ENCODE measurements around the gene RUFY3. TPM values are rescaled to one million over a fixed set of nuclear protein-coding genes. Genes with fewer than 3 reads are reported as not detected.

The RUFY3 gene
- total RNA-seq, 1 experiment from 2014 or later, result 32.9 TPM

DNA sequence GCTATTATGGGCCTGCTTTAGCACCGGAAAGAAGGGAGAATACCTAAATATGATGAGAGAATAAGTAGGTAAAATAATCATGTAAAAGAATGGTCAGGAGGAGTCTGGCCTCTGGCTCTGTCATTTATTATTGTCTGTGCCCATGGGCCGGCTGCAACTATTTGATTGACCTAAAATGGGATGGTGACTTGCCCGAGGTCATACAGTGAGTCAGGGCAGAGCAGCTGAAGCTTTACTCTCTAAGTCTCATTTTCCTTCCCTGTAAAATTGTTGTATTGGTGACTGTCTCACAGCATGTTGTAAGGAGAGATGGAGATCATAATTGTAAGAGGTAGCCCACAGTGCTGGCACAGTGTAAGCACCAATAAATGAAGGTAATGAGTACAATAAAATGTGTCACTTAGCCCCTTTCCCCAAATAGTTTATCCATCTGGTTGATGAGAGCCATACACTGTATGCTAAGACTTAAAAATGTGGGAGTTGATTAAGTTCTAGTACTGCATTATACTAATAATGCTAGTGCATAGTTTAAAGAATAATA lies 39.6 kb downstream of the RUFY3 start:
- DNase-seq (ENCODE audit: low read depth, low spot score) (no peak), ATAC-seq (no peak)
- TF ChIP-seq, protein P1, sequence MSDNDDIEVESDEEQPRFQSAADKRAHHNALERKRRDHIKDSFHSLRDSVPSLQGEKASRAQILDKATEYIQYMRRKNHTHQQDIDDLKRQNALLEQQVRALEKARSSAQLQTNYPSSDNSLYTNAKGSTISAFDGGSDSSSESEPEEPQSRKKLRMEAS (IDR thresholded peaks at IDR 0.05), result no peak
- TF ChIP-seq SIN3A (IDR thresholded peaks at IDR 0.05; ENCODE audit: low read depth) (no peak), SP1 (IDR thresholded peaks at IDR 0.05; ENCODE audit: low read depth) (no peak), FOSL1 (IDR thresholded peaks at IDR 0.05; ENCODE audit: low read depth) (no peak), CBX3 (IDR thresholded peaks at IDR 0.05; ENCODE audit: low read depth) (no peak), ELF1 (IDR thresholded peaks at IDR 0.05; ENCODE audit: borderline replicate concordance, low read depth) (no peak), YY1 (IDR thresholded peaks at IDR 0.05; ENCODE audit: extremely low read depth, insufficient replicate concordance, low read depth, low read length) (no peak), TCF7L2 (IDR thresholded peaks at IDR 0.05; ENCODE audit: borderline replicate concordance, extremely low read depth, insufficient read depth, insufficient read length) (no peak), ZNF274 (IDR thresholded peaks at IDR 0.05; ENCODE audit: low read depth, low read length) (no peak)
- TF ChIP-seq, protein P2, sequence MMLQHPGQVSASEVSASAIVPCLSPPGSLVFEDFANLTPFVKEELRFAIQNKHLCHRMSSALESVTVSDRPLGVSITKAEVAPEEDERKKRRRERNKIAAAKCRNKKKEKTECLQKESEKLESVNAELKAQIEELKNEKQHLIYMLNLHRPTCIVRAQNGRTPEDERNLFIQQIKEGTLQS (IDR thresholded peaks at IDR 0.05), result no peak
- TF ChIP-seq, protein P3, sequence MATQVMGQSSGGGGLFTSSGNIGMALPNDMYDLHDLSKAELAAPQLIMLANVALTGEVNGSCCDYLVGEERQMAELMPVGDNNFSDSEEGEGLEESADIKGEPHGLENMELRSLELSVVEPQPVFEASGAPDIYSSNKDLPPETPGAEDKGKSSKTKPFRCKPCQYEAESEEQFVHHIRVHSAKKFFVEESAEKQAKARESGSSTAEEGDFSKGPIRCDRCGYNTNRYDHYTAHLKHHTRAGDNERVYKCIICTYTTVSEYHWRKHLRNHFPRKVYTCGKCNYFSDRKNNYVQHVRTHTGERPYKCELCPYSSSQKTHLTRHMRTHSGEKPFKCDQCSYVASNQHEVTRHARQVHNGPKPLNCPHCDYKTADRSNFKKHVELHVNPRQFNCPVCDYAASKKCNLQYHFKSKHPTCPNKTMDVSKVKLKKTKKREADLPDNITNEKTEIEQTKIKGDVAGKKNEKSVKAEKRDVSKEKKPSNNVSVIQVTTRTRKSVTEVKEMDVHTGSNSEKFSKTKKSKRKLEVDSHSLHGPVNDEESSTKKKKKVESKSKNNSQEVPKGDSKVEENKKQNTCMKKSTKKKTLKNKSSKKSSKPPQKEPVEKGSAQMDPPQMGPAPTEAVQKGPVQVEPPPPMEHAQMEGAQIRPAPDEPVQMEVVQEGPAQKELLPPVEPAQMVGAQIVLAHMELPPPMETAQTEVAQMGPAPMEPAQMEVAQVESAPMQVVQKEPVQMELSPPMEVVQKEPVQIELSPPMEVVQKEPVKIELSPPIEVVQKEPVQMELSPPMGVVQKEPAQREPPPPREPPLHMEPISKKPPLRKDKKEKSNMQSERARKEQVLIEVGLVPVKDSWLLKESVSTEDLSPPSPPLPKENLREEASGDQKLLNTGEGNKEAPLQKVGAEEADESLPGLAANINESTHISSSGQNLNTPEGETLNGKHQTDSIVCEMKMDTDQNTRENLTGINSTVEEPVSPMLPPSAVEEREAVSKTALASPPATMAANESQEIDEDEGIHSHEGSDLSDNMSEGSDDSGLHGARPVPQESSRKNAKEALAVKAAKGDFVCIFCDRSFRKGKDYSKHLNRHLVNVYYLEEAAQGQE (IDR thresholded peaks at IDR 0.05; ENCODE audit: low read depth), result no peak
- TF ChIP-seq, protein P4, sequence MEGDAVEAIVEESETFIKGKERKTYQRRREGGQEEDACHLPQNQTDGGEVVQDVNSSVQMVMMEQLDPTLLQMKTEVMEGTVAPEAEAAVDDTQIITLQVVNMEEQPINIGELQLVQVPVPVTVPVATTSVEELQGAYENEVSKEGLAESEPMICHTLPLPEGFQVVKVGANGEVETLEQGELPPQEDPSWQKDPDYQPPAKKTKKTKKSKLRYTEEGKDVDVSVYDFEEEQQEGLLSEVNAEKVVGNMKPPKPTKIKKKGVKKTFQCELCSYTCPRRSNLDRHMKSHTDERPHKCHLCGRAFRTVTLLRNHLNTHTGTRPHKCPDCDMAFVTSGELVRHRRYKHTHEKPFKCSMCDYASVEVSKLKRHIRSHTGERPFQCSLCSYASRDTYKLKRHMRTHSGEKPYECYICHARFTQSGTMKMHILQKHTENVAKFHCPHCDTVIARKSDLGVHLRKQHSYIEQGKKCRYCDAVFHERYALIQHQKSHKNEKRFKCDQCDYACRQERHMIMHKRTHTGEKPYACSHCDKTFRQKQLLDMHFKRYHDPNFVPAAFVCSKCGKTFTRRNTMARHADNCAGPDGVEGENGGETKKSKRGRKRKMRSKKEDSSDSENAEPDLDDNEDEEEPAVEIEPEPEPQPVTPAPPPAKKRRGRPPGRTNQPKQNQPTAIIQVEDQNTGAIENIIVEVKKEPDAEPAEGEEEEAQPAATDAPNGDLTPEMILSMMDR (IDR thresholded peaks at IDR 0.05 in 2 of 3, conservative IDR thresholded peaks at IDR 0.05 in 1 of 3; ENCODE audit: borderline replicate concordance in 1 of 3, insufficient read depth in 1 of 3, low read depth in 2 of 3, low read length in 2 of 3), result no peak
- H2AFZ ChIP-seq (ENCODE audit: low read depth, low read length, poor library complexity, severe bottlenecking), result no peak overlapping the region
- ChIA-PET CTCF (no interaction called here), POLR2A (no interaction called here), RAD21 (ENCODE audit: low non-redundant PET in 1 of 2, low total read pairs in 2 of 2, uncharacterized antibody in 2 of 2, unreplicated experiment in 2 of 2) (no interaction called here)
- H3K27ac ChIP-seq (ENCODE audit: low read depth, low read length), result no peak overlapping the region
- H3K9me3 ChIP-seq (ENCODE audit: control insufficient read depth in 1 of 2, insufficient read depth in 1 of 2, low read depth in 1 of 2, low read length in 2 of 2), result no peaks in the 10 kb centered on the region
- no peaks in the 10 kb centered on the region for H3K36me3 ChIP-seq (ENCODE audit: control insufficient read depth in 1 of 2, insufficient read depth in 2 of 2, low read length in 2 of 2)
- no peaks in the 10 kb centered on the region for H3K27me3 ChIP-seq (ENCODE audit: insufficient read depth, low read length)
- no TSS peak for BruUV-seq (replicated peaks)
- no peaks in the 10 kb centered on the region for H3K4me1 ChIP-seq (ENCODE audit: control insufficient read depth in 1 of 2, insufficient read depth in 2 of 2, low read length in 2 of 2)
- no peaks in the 10 kb centered on the region for H3K79me2 ChIP-seq (ENCODE audit: insufficient read depth, low read length)
- H3K4me2 ChIP-seq (ENCODE audit: low read length), result no peak overlapping the region
- H3K9me2 ChIP-seq (ENCODE audit: insufficient read depth), result no peaks in the 10 kb centered on the region
- H3K9ac ChIP-seq (ENCODE audit: low read length), result no peak overlapping the region
- no peak overlapping the region for H3K4me3 ChIP-seq (replicated peaks in 1 of 2; ENCODE audit: low read depth in 1 of 2, low read length in 2 of 2)
- no peaks in the 10 kb centered on the region for H4K20me1 ChIP-seq (ENCODE audit: insufficient read depth)
- intact Hi-C loops (cut with micrococcal nuclease), result no loop called here

Measured in HCT116 (cell line).